Ovary (tissue), 9 donors: ENCODE data around the gene COL9A3. TPM values are rescaled to one million over a fixed set of nuclear protein-coding genes. Genes with fewer than 3 reads are reported as not detected.
"Not testable (repeated sequence)": the region's sequence is repeated elsewhere in the genome, so short reads cannot be mapped to it uniquely, and the experiment has no call there.

Experiments
- DNase-seq, 5 donors: peaks; one replicate each; pipeline ENCODE4 v3.0.0-alpha.2; 2019 to 2020
- H3K27ac ChIP-seq, 2 donors: fragments of 200-600 bp; one replicate each; pipeline versions ENCODE4 v1.5.1 to v1.8.0; 2019 to 2022
- H3K27me3 ChIP-seq: fragments of 200-600 bp; one replicate; pipeline ENCODE4 v1.8.0; 2022
- H3K36me3 ChIP-seq: fragments of 200-600 bp; sonication (generic); one replicate; pipeline ENCODE4 v1.5.1; 2019
- H3K4me1 ChIP-seq: one replicate; pipeline ENCODE4 v1.8.1; 2013; ENCODE audit warnings: mild to moderate bottlenecking, moderate library complexity; ENCODE audit not compliant: insufficient read depth
- H3K4me3 ChIP-seq: fragments of 200-600 bp; sonication (generic); one replicate; pipeline ENCODE4 v1.5.1; 2017
- H3K9me3 ChIP-seq, 2 donors: fragments of 200-600 bp in 1 of 2; sonication (generic) in 1 of 2; one replicate each; pipeline versions ENCODE4 v1.5.1 to v1.8.1; 2013 to 2019; ENCODE audit warnings: mild to moderate bottlenecking in 1 of 2, moderate library complexity in 1 of 2
- EP300 ChIP-seq: sonication (generic); formaldehyde crosslinking; IDR thresholded peaks from one replicate; pipeline ENCODE4 v1.6.1; 2017; ENCODE audit warnings: antibody characterized with exemption
- POLR2A ChIP-seq: fragments of 450-650 bp; IDR thresholded peaks from one replicate; pipeline ENCODE4 v1.6.1; 2017; ENCODE audit warnings: antibody characterized with exemption, mild to moderate bottlenecking, moderate library complexity
- WGBS, 3 donors: extraction: QIAGEN DNeasy Blood & Tissue Kit in 1 of 3; methylation state at CpG; one replicate each; pipeline versions ENCODE4 v1.1.5 to v1.1.7; 2013 to 2017; 5-methylcytosine and 5-hydroxymethylcytosine counted together
- intact Hi-C, 4 donors: fragments of 100-400 bp; cut with DNase I; formaldehyde crosslinking; loops; one replicate each; pipeline versions ENCODE4 v1.11.0 to v1.15.1; 2022 to 2023
- polyA plus RNA-seq, 2 donors: library from polyadenylated mRNA; stranded (reverse); fragments of 200-250 nt in 1 of 2; fragments of 350-450 nt in 1 of 2; fragmentation: Illumina TruSeq in 1 of 2; extraction: RNeasy Lipid Tissue Mini Kit (QIAGEN cat#74804) in 1 of 2; gene quantifications; one replicate each; pipeline ENCODE4 v1.2.3, GENCODE V29; 2013 to 2014
- total RNA-seq, 7 donors: library from RNA; depleted of rRNA in 2 of 7; stranded (reverse); fragments of >200 nt in 2 of 7; fragmentation: NEBNext Ultra II Directional in 3 of 7; extraction: Animal tissue kit (Norgen Biotek cat#: 25700) in 3 of 7; gene quantifications; one replicate each; pipeline versions ENCODE4 v1.1.0 to v1.2.4, GENCODE V29; 2016 to 2023
- TF ChIP-seq, protein P1 (sequence below), 3 donors: fragments of 450-650 bp in 2 of 3; fragments of 200-600 bp in 1 of 3; IDR thresholded peaks; one replicate each; pipeline versions ENCODE4 v1.5.1 to v1.8.0; 2016 to 2022; ENCODE audit warnings: antibody characterized with exemption in 3 of 3, mild to moderate bottlenecking in 1 of 3
- donor health status: DM: no; HTN: no; CAD: no; lungs with moderate emphysema.
- donor health status: DM: no; HTN: no; CAD: no.
- donor health status: Bipolar disorder and iron deficiency.
- donor health status: DM: yes; HTN: yes; CAD: no.
- donor health status: DM: no; HTN: no; CAD: no.
- donor health status: DM: yes; HTN: yes; CAD: no.

Gene COL9A3
- total and polyA plus RNA-seq, 9 donors = 0.65 to 3.0 (median 1.6) TPM; not detected in 1

DNA sequence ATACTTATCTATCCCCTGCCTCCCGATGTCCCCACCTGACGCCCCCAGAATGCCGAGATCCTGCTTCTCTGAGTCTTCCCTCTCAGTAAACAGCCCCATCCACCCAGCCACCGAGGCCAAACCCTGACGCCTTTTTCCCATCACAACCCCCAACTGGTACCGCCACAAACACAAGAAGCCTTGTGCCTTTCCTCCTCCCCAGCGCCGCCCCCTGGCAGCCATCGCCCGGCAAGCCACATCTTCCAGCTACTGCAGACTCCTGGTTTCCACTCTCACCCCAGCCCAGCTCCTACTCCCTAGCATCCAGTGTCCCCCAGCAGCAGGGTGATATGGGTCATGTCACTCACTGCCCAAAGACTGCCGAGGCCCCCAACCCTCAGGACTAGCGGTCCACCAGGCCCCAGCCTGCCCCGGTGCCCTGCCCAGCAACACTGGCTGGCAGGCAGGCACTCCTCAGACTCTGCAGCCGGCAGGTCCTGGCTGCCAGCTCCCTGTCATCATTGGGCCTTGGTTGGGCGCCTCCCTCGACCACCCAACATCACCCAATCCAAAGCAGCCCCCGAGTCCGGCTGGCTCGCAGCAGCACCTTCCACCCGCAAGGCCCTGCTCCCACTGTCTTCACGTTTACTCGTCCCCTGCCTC, 33.6 kb downstream of the COL9A3 start:
- Histone ChIP-seq H3K4me3 (no peak overlapping the region), H3K27me3 (no peaks in the 10 kb centered on the region), H3K36me3 (no peaks in the 10 kb centered on the region), H3K4me1 (no peaks in the 10 kb centered on the region), H3K27ac (no peak overlapping the region), H3K9me3 (no peaks in the 10 kb centered on the region)
- DNase-seq = peak in 1 of 5 donors; percentile 31
- TF ChIP-seq, protein P1, sequence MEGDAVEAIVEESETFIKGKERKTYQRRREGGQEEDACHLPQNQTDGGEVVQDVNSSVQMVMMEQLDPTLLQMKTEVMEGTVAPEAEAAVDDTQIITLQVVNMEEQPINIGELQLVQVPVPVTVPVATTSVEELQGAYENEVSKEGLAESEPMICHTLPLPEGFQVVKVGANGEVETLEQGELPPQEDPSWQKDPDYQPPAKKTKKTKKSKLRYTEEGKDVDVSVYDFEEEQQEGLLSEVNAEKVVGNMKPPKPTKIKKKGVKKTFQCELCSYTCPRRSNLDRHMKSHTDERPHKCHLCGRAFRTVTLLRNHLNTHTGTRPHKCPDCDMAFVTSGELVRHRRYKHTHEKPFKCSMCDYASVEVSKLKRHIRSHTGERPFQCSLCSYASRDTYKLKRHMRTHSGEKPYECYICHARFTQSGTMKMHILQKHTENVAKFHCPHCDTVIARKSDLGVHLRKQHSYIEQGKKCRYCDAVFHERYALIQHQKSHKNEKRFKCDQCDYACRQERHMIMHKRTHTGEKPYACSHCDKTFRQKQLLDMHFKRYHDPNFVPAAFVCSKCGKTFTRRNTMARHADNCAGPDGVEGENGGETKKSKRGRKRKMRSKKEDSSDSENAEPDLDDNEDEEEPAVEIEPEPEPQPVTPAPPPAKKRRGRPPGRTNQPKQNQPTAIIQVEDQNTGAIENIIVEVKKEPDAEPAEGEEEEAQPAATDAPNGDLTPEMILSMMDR (IDR thresholded peaks at IDR 0.05) = no peak
- TF ChIP-seq POLR2A (no peak), EP300 (no peak)
- intact Hi-C loops = no loop called here
- 86 to 87% (median 87%) methylated on average over 22 of the region's 22 CpGs for WGBS, 3 donors

- no peaks in the 10 kb centered on the region for H3K36me3 ChIP-seq
- intact Hi-C loops = no loop called here
Observed at GRCh38 chr20:62852196-62852595, 35.3 kb downstream of the COL9A3 start.

DNA sequence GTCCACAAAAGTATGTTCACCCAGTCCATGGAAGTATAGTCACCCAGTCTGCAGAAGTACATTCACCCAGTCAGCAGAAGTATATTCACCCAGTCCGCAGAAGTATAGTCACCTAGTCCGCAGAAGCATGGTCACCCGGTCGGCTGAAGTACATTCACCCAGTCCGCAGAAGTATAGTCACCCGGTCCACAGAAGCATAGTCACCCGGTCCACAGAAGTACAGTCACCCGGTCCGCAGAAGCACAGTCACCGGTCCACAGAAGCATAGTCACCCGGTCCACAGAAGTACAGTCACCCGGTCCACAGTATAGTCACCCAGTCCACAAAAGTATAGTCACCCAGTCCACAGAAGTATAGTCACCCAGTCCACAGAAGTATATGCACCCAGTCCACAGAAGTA, 36.0 kb downstream of the COL9A3 start:
- TF ChIP-seq, protein P1 (IDR thresholded peaks at IDR 0.05) = no peak
- TF ChIP-seq EP300 (no peak), POLR2A (no peak)
- Histone ChIP-seq H3K4me3 (no peak overlapping the region), H3K9me3 (no peaks in the 10 kb centered on the region), H3K4me1 (no peaks in the 10 kb centered on the region), H3K27ac (no peak overlapping the region), H3K36me3 (no peaks in the 10 kb centered on the region), H3K27me3 (no peaks in the 10 kb centered on the region)
- intact Hi-C loops = no loop called here
- no peak for DNase-seq
- 87 to 96% (median 91%) methylated on average over 12 of the region's 12 CpGs for WGBS, 3 donors

More at GRCh38 chr20:62852196-62852595, 35.3 kb downstream of the COL9A3 start:
- no peaks in the 10 kb centered on the region for H3K9me3 ChIP-seq
- no peaks in the 10 kb centered on the region for H3K27me3 ChIP-seq
- H3K27ac ChIP-seq = no peak overlapping the region
- WGBS, 3 donors = 86 to 90% (median 89%) methylated on average over 8 of the region's 8 CpGs
- peak in 1 of 5 donors; percentile 21 for DNase-seq
- TF ChIP-seq, protein P1 (IDR thresholded peaks at IDR 0.05) = no peak
- TF ChIP-seq EP300 (no peak), POLR2A (no peak)
- H3K4me3 ChIP-seq = no peak overlapping the region
- H3K4me1 ChIP-seq = no peaks in the 10 kb centered on the region

GRCh38 chr20:62853304-62853703, 36.5 kb downstream of the COL9A3 start:
- H3K27ac ChIP-seq, H3K9me3 ChIP-seq, H3K4me3 ChIP-seq, H3K4me1 ChIP-seq, H3K27me3 ChIP-seq, intact Hi-C loops, H3K36me3 ChIP-seq: not testable (repeated sequence)
- WGBS, 3 donors = 82 to 90% (median 86%) methylated on average over 6 of the region's 6 CpGs
- DNase-seq = peak in 1 of 5 donors; percentile 20

- no peak for DNase-seq
- no peak for TF ChIP-seq EP300
- TF ChIP-seq, protein P1 (IDR thresholded peaks at IDR 0.05) = no peak
- no peak for TF ChIP-seq POLR2A
- intact Hi-C loops = no loop called here
- H3K27me3 ChIP-seq = no peaks in the 10 kb centered on the region
- WGBS, 3 donors = 95 to 96% (median 96%) methylated on average over 13 of the region's 13 CpGs
- H3K36me3 ChIP-seq = no peaks in the 10 kb centered on the region
- no peaks in the 10 kb centered on the region for H3K9me3 ChIP-seq
- no peak overlapping the region for H3K4me3 ChIP-seq
- H3K4me1 ChIP-seq = no peaks in the 10 kb centered on the region
- H3K27ac ChIP-seq = no peak overlapping the region
Observed at GRCh38 chr20:62854121-62854520, 37.3 kb downstream of the COL9A3 start.
